ENCODE results near the gene ZNG1B.
"Not testable (repeated sequence)": the region's sequence is repeated elsewhere in the genome, so short reads cannot be mapped to it uniquely, and the experiment has no call there.

GRCh38 chr2:113465770-113466169, 28.3 kb downstream of the ZNG1B start:
- TF ChIP-seq CTCF, POLR2A (IDR thresholded peaks at IDR 0.05): not testable (repeated sequence)

All from gastroesophageal sphincter (tissue), 3 donors.